ENCODE data around the gene SGSM2. TPM values are rescaled to one million over a fixed set of nuclear protein-coding genes. Genes with fewer than 3 reads are reported as not detected.

Gene SGSM2
- total RNA-seq, 2 experiments from 2014 or later: 21.4 to 28.0 TPM

- ATAC-seq: no peak
- intact Hi-C loops (cut with DNase I, micrococcal nuclease): no loop called here
- H3K27ac Mint-ChIP-seq: no peak overlapping the region
- no peak for DNase-seq
- no peaks in the 10 kb centered on the region for H3K4me1 Mint-ChIP-seq
- H3K9me3 Mint-ChIP-seq (ENCODE audit: low read depth): no peaks in the 10 kb centered on the region
- ChIA-PET CTCF (interaction anchor here (1.2 kb wide), 1 partner anchor 41 kb away, joined by 5 read pairs; no protein-coding TSS in a partner anchor), POLR2A (no interaction called here)
- H3K4me3 Mint-ChIP-seq: no peak overlapping the region
- no peaks in the 10 kb centered on the region for H3K27me3 Mint-ChIP-seq
- H3K36me3 Mint-ChIP-seq (ENCODE audit: low read depth): peaks cover 22% of the 10 kb centered on the region
Measured at GRCh38 chr17:2423271-2423670, 86.0 kb downstream of the SGSM2 start.

- no peak overlapping the region for H3K4me3 Mint-ChIP-seq
- ChIA-PET POLR2A (no interaction called here), CTCF (interaction anchor here (0.6 to 1.4 kb wide), 4 partner anchors 11 to 52 kb away, joined by 3 to 21 read pairs (median 3); no protein-coding TSS in a partner anchor)
- peaks cover 10% of the 10 kb centered on the region for H3K36me3 Mint-ChIP-seq (ENCODE audit: low read depth)
- DNase-seq (no peak), ATAC-seq (no peak)
- H3K9me3 Mint-ChIP-seq (ENCODE audit: low read depth): no peaks in the 10 kb centered on the region
- H3K27me3 Mint-ChIP-seq: no peaks in the 10 kb centered on the region
- H3K4me1 Mint-ChIP-seq: no peaks in the 10 kb centered on the region
- H3K27ac Mint-ChIP-seq: no peak overlapping the region
- intact Hi-C loops (cut with DNase I, micrococcal nuclease): no loop called here
Measured at GRCh38 chr17:2427215-2427614, 89.9 kb downstream of the SGSM2 start.

- CTCF ChIA-PET: interaction anchor here (0.7 to 1.4 kb wide), 3 partner anchors 12 to 74 kb away, joined by 3 to 21 read pairs (median 5); no protein-coding TSS in a partner anchor
- Mint-ChIP-seq H3K4me3 (no peak overlapping the region), H3K4me1 (no peaks in the 10 kb centered on the region), H3K9me3 (ENCODE audit: low read depth) (no peaks in the 10 kb centered on the region), H3K27me3 (no peaks in the 10 kb centered on the region), H3K27ac (no peak overlapping the region), H3K36me3 (ENCODE audit: low read depth) (peaks cover 13% of the 10 kb centered on the region)
- DNase-seq (no peak), ATAC-seq (no peak)
- POLR2A ChIA-PET: interaction anchor here (0.7 kb wide), 1 partner anchor 236 kb away, joined by 4 read pairs; no protein-coding TSS in a partner anchor
- intact Hi-C loops (cut with DNase I, micrococcal nuclease): no loop called here
Measured at GRCh38 chr17:2427910-2428309, 90.6 kb downstream of the SGSM2 start.

Other genes with a start within 250 kb of the SGSM2 start
- 10 to 100 TPM; 28.5 to 31.4 TPM for gene SMG6, start 33.7 kb upstream of the SGSM2 start, total RNA-seq
- gene SRR, start 33.6 kb upstream of the SGSM2 start, total RNA-seq: 10 to 100 TPM; 15.4 to 18.3 TPM
- 10 to 100 TPM; 59.3 to 77.0 TPM for gene TSR1, start 1.0 kb upstream of the SGSM2 start, total RNA-seq
- 10 to 100 TPM; 16.0 to 19.3 TPM for gene MNT, start 63.6 kb downstream of the SGSM2 start, total RNA-seq
- 10 to 100 TPM; 50.1 to 61.6 TPM for gene METTL16, start 174.4 kb downstream of the SGSM2 start, total RNA-seq